C4-2B (cell line): ENCODE measurements around the gene KRT7.

Experiments used
- CTCF ChIP-seq: fragments of 450-650 bp; conservative IDR thresholded peaks from 2 replicates; pipeline ENCODE4 v1.5.1; 2017; ENCODE audit warnings: mild to moderate bottlenecking
- ZFX ChIP-seq: fragments of 450-650 bp; IDR thresholded peaks from 2 replicates; pipeline ENCODE4 v1.6.1; 2017

- TF ChIP-seq CTCF (no peak), ZFX (no peak)
Observed at GRCh38 chr12:52234223-52234810, 1.3 kb downstream of the KRT7 start.
